Adrenal gland (tissue), 5 donors: ENCODE measurements around the gene CKB.

ENCODE experiments used
- POLR2A ChIP-seq, 2 donors: fragments of 450-650 bp; IDR thresholded peaks; one replicate each; pipeline ENCODE4 v1.6.1; 2017; ENCODE audit warnings: antibody characterized with exemption in 2 of 2, mild to moderate bottlenecking in 2 of 2, moderate library complexity in 1 of 2
- TF ChIP-seq, protein P1 (sequence below), 6 experiments: fragments of 450-650 bp in 4 of 6; fragments of 200-600 bp in 2 of 6; sonication (generic) in 1 of 6; IDR thresholded peaks; 1 replicate in 5 of 6; 2 replicates in 1 of 6; pipeline versions ENCODE4 v1.5.1 to v1.8.0; 2016 to 2021; ENCODE audit warnings: antibody characterized with exemption in 6 of 6, mild to moderate bottlenecking in 2 of 6, moderate library complexity in 1 of 6
- donor health status: DM: no; HTN: no; CAD: no.

DNA sequence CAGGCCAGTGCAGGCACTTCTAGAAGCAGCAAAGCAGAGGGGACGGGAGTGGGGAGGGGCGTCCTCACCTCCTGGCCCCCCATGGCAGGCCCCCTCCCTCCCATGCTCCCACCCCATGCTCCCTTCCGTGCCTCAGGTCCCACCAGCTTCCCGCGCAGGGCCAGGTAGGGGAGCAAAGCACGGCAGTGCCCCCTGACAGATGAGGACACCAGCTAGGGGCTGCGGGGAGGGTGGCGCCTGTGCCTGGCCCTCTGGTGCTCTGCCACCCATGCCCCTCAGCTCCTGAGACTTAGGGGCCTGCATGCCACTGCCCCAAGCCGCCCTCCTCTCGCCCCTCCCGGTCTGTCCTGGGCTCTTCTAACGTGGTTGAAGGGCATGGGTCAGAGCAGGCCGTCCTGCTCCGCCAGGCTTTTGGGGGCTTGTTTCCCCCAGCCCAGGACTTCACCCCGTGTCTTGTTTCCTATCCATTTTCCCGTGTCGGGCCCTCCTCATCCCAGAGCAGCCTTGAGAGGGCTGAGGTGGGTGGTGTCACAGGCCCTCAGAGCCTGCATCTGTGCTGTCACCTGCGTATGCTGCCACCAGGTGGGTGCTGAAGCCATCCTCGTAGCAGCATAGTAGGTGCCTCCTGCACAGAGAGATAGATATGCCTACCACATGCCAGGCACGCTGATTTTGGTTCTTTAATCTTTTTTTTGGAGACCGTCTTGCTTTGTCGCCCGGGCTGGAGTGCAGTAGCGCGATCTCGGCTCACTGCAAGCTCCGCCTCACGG lies 16.6 kb upstream of the CKB start:
- TF ChIP-seq POLR2A (IDR thresholded peaks at IDR 0.05): no peak
- TF ChIP-seq, protein P1, sequence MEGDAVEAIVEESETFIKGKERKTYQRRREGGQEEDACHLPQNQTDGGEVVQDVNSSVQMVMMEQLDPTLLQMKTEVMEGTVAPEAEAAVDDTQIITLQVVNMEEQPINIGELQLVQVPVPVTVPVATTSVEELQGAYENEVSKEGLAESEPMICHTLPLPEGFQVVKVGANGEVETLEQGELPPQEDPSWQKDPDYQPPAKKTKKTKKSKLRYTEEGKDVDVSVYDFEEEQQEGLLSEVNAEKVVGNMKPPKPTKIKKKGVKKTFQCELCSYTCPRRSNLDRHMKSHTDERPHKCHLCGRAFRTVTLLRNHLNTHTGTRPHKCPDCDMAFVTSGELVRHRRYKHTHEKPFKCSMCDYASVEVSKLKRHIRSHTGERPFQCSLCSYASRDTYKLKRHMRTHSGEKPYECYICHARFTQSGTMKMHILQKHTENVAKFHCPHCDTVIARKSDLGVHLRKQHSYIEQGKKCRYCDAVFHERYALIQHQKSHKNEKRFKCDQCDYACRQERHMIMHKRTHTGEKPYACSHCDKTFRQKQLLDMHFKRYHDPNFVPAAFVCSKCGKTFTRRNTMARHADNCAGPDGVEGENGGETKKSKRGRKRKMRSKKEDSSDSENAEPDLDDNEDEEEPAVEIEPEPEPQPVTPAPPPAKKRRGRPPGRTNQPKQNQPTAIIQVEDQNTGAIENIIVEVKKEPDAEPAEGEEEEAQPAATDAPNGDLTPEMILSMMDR (IDR thresholded peaks at IDR 0.05): no peak
